ENCODE data around the gene NMBR. TPM values are rescaled to one million over a fixed set of nuclear protein-coding genes. Genes with fewer than 3 reads are reported as not detected.

The NMBR gene
- not detected in 2 replicates for total RNA-seq (2014; rRNA removed; shearing (Covaris generic))
- not detected in 2 replicates for polyA plus RNA-seq (2016; fragmentation: Nextera tagmentation; extraction: Ambion mirVana)

GRCh38 chr6:142146828-142147662, at the start of gene NMBR, which contains the start of gene VTA1:
Gene NMBR (minus strand): TSS chr6:142147122. CDS start chr6:142088658, 58,464 bp downstream.
Gene VTA1 (plus strand): TSS chr6:142147263. CDS start chr6:142147288, 25 bp downstream.
- TF ChIP-seq EZH2 (IDR thresholded peaks at IDR 0.05; ENCODE audit: insufficient read depth, poor library complexity, severe bottlenecking) (no peak), EZH2phosphoT487 (IDR thresholded peaks at IDR 0.05; ENCODE audit: insufficient read depth, low read depth) (no peak)
- no peaks in the 10 kb centered on the region for H3K9me3 ChIP-seq (ENCODE audit: low read depth)
- H3K9me2 ChIP-seq (ENCODE audit: insufficient read depth), result no peaks in the 10 kb centered on the region
- H3K36me3 ChIP-seq (ENCODE audit: low read depth), result no peaks in the 10 kb centered on the region
- peaks cover 28% of the 10 kb centered on the region for H3K4me1 ChIP-seq (ENCODE audit: insufficient read depth)
- 0 to 1% methylated on average over 38 of the region's 38 CpGs for WGBS, 2 experiments (ENCODE audit: low coverage in 1 of 2, low lambda C conversion rate in 2 of 2, missing lambda C conversion rate in 2 of 2)
- H3K4me3 ChIP-seq, result peak within 1 kb of the TSS; percentile 100
- DNase-seq, result peak; percentile 100
- peak within 1 kb of the TSS; percentile 98 for H3K4me2 ChIP-seq (ENCODE audit: unreplicated experiment)
- H3K9ac ChIP-seq, result peak within 1 kb of the TSS; percentile 91
- in situ Hi-C loops (cut with MboI), result no loop called here
- no peaks in the 10 kb centered on the region for H3K27me3 ChIP-seq (replicated peaks; ENCODE audit: insufficient read depth)
- H2AFZ ChIP-seq, result peak within 1 kb of the TSS; percentile 99
- peaks cover 8% of the 10 kb centered on the region for H3F3A ChIP-seq (ENCODE audit: insufficient read depth)
- peaks cover 54% of the 10 kb centered on the region for H3K79me2 ChIP-seq (ENCODE audit: insufficient read depth)
- H3K27ac ChIP-seq, result peak within 1 kb of the TSS; percentile 26; the same call in 1 of the 2 replicates
- no peaks in the 10 kb centered on the region for H4K20me1 ChIP-seq (ENCODE audit: insufficient read depth)

- H3K9ac ChIP-seq, result no peak overlapping the region
- 93 to 97% methylated on average over 4 of the region's 4 CpGs for WGBS, 2 experiments (ENCODE audit: low coverage in 1 of 2, low lambda C conversion rate in 2 of 2, missing lambda C conversion rate in 2 of 2)
- H3K9me2 ChIP-seq (ENCODE audit: insufficient read depth), result no peaks in the 10 kb centered on the region
- peaks cover 71% of the 10 kb centered on the region for H3K79me2 ChIP-seq (ENCODE audit: insufficient read depth)
- H2AFZ ChIP-seq, result no peak overlapping the region
- H4K20me1 ChIP-seq (ENCODE audit: insufficient read depth), result no peaks in the 10 kb centered on the region; the same call in 1 of the 2 replicates
- H3K9me3 ChIP-seq (ENCODE audit: low read depth), result no peaks in the 10 kb centered on the region
- H3K27ac ChIP-seq, result no peak overlapping the region
- DNase-seq, result peak; percentile 25
- no peaks in the 10 kb centered on the region for H3K27me3 ChIP-seq (replicated peaks; ENCODE audit: insufficient read depth)
- peaks cover 10% of the 10 kb centered on the region for H3K4me1 ChIP-seq (ENCODE audit: insufficient read depth)
- H3F3A ChIP-seq (ENCODE audit: insufficient read depth), result no peaks in the 10 kb centered on the region
- in situ Hi-C loops (cut with MboI), result no loop called here
- H3K36me3 ChIP-seq (ENCODE audit: low read depth), result peaks cover 25% of the 10 kb centered on the region
- TF ChIP-seq EZH2phosphoT487 (IDR thresholded peaks at IDR 0.05; ENCODE audit: insufficient read depth, low read depth) (no peak), EZH2 (IDR thresholded peaks at IDR 0.05; ENCODE audit: insufficient read depth, poor library complexity, severe bottlenecking) (no peak)
- peak overlapping the region; percentile 8 for H3K4me2 ChIP-seq (ENCODE audit: unreplicated experiment)
- H3K4me3 ChIP-seq, result no peak overlapping the region
Observed at GRCh38 chr6:142195862-142196541, 49.1 kb upstream of the NMBR start.

GRCh38 chr6:142193621-142194020, 46.7 kb upstream of the NMBR start:
- no peak overlapping the region for H2AFZ ChIP-seq
- no peak overlapping the region for H3K4me2 ChIP-seq (ENCODE audit: unreplicated experiment)
- DNase-seq, result no peak
- peaks cover 69% of the 10 kb centered on the region for H3K79me2 ChIP-seq (ENCODE audit: insufficient read depth)
- H3K27ac ChIP-seq, result no peak overlapping the region
- H3K27me3 ChIP-seq (replicated peaks; ENCODE audit: insufficient read depth), result no peaks in the 10 kb centered on the region
- no peak overlapping the region for H3K9ac ChIP-seq
- H3K4me1 ChIP-seq (ENCODE audit: insufficient read depth), result peaks cover 10% of the 10 kb centered on the region
- H3K9me2 ChIP-seq (ENCODE audit: insufficient read depth), result no peaks in the 10 kb centered on the region
- H3F3A ChIP-seq (ENCODE audit: insufficient read depth), result no peaks in the 10 kb centered on the region
- no peak overlapping the region for H3K4me3 ChIP-seq
- in situ Hi-C loops (cut with MboI), result no loop called here
- no peaks in the 10 kb centered on the region for H3K9me3 ChIP-seq (ENCODE audit: low read depth)
- peaks cover 7% of the 10 kb centered on the region for H3K36me3 ChIP-seq (ENCODE audit: low read depth)
- TF ChIP-seq EZH2 (IDR thresholded peaks at IDR 0.05; ENCODE audit: insufficient read depth, poor library complexity, severe bottlenecking) (no peak), EZH2phosphoT487 (IDR thresholded peaks at IDR 0.05; ENCODE audit: insufficient read depth, low read depth) (no peak)
- no peaks in the 10 kb centered on the region; the same call in 1 of the 2 replicates for H4K20me1 ChIP-seq (ENCODE audit: insufficient read depth)

GRCh38 chr6:142192343-142192742, 45.4 kb upstream of the NMBR start:
- Histone ChIP-seq H3K27me3 (replicated peaks; ENCODE audit: insufficient read depth) (no peaks in the 10 kb centered on the region), H3K4me1 (ENCODE audit: insufficient read depth) (peaks cover 10% of the 10 kb centered on the region), H3K27ac (no peak overlapping the region), H3K4me3 (no peak overlapping the region), H3K4me2 (ENCODE audit: unreplicated experiment) (no peak overlapping the region), H2AFZ (no peak overlapping the region), H3F3A (ENCODE audit: insufficient read depth) (no peaks in the 10 kb centered on the region), H4K20me1 (ENCODE audit: insufficient read depth) (no peaks in the 10 kb centered on the region; the same call in 1 of the 2 replicates), H3K79me2 (ENCODE audit: insufficient read depth) (peaks cover 64% of the 10 kb centered on the region), H3K9ac (no peak overlapping the region), H3K9me3 (ENCODE audit: low read depth) (no peaks in the 10 kb centered on the region), H3K9me2 (ENCODE audit: insufficient read depth) (no peaks in the 10 kb centered on the region), H3K36me3 (ENCODE audit: low read depth) (peaks cover 7% of the 10 kb centered on the region)
- TF ChIP-seq EZH2phosphoT487 (IDR thresholded peaks at IDR 0.05; ENCODE audit: insufficient read depth, low read depth) (no peak), EZH2 (IDR thresholded peaks at IDR 0.05; ENCODE audit: insufficient read depth, poor library complexity, severe bottlenecking) (no peak)
- no peak for DNase-seq
- in situ Hi-C loops (cut with MboI), result no loop called here
- 95 to 100% methylated on average over 1 of the region's 1 CpG for WGBS, 2 experiments (ENCODE audit: low coverage in 1 of 2, low lambda C conversion rate in 2 of 2, missing lambda C conversion rate in 2 of 2)
